Thymus (tissue), 11 donors: ENCODE measurements around the gene KMO. TPM values are rescaled to one million over a fixed set of nuclear protein-coding genes. Genes with fewer than 3 reads are reported as not detected.

Source experiments
- DNase-seq, 9 donors: peaks; one replicate each; pipeline ENCODE4 v3.0.0-alpha.2; 2013; ENCODE audit warnings: low spot score in 9 of 9, low read depth in 6 of 9, missing footprints in 1 of 9
- H3K27ac ChIP-seq, 2 donors: one replicate each; pipeline ENCODE4 v1.5.1; 2013; ENCODE audit warnings: control low read depth in 1 of 2, low read depth in 1 of 2, low read length in 1 of 2, mild to moderate bottlenecking in 1 of 2, moderate library complexity in 1 of 2
- H3K27me3 ChIP-seq, 2 donors: one replicate each; pipeline ENCODE4 v1.5.1; 2013; ENCODE audit warnings: low read length in 1 of 2; ENCODE audit not compliant: control insufficient read depth in 2 of 2, insufficient read depth in 1 of 2
- H3K36me3 ChIP-seq, 2 donors: one replicate each; pipeline ENCODE4 v1.5.1; 2013; ENCODE audit warnings: low read length in 1 of 2, mild to moderate bottlenecking in 1 of 2, moderate library complexity in 1 of 2; ENCODE audit not compliant: control insufficient read depth in 2 of 2, insufficient read depth in 2 of 2
- H3K4me1 ChIP-seq, 2 donors: one replicate each; pipeline ENCODE4 v1.5.1; 2013; ENCODE audit warnings: low read length in 2 of 2; ENCODE audit not compliant: control insufficient read depth in 2 of 2, insufficient read depth in 2 of 2
- H3K4me3 ChIP-seq, 2 donors: one replicate each; pipeline ENCODE4 v1.5.1; 2013; ENCODE audit warnings: low read length in 2 of 2, control low read depth in 1 of 2, mild to moderate bottlenecking in 1 of 2
- H3K9me3 ChIP-seq, 2 donors: one replicate each; pipeline ENCODE4 v1.5.1; 2013; ENCODE audit warnings: low read length in 1 of 2, mild to moderate bottlenecking in 1 of 2; ENCODE audit not compliant: control insufficient read depth in 2 of 2, insufficient read depth in 1 of 2
- WGBS: extraction: QIAGEN DNeasy Blood & Tissue Kit; methylation state at CpG from one replicate; pipeline ENCODE4 v1.1.7; 2013; 5-methylcytosine and 5-hydroxymethylcytosine counted together
- polyA plus RNA-seq: library from polyadenylated mRNA; stranded (reverse); fragments of 200-250 nt; gene quantifications from one replicate; pipeline ENCODE4 v1.2.3, GENCODE V29; 2013
- total RNA-seq: library from RNA; stranded (reverse); fragments of 120-200 nt; gene quantifications from one replicate; pipeline ENCODE4 v1.2.4, GENCODE V29; 2013
- donor health status: healthy.

The KMO gene
- total and polyA plus RNA-seq, 2 donors, result 0.94 to 3.0 TPM

DNA sequence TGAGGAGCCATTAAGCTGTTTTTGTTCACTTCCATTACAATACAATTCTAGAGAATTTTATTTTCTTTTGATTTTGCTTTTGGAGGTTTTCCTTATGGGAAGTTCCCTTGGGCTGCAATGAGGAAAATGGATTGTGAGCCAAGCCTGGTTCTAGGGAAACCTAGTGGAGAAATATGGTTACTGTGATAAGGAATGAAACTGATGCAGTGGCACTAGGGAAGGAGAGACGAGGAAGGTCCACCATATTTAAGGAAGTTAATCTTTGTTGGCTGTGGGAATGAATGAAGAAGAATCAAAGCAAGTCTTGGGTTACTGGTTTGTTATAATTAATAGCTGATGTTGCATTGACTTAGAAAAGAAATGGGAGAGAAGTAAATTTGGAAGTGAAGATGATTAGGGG is 79.6 kb downstream of the KMO start:
- Histone ChIP-seq H3K36me3 (no peaks in the 10 kb centered on the region), H3K4me1 (no peaks in the 10 kb centered on the region), H3K27me3 (no peaks in the 10 kb centered on the region), H3K4me3 (no peak overlapping the region), H3K9me3 (no peaks in the 10 kb centered on the region), H3K27ac (no peak overlapping the region)
- WGBS, result 98% methylated on average over 1 of the region's 1 CpG
- DNase-seq, result no peak

DNA sequence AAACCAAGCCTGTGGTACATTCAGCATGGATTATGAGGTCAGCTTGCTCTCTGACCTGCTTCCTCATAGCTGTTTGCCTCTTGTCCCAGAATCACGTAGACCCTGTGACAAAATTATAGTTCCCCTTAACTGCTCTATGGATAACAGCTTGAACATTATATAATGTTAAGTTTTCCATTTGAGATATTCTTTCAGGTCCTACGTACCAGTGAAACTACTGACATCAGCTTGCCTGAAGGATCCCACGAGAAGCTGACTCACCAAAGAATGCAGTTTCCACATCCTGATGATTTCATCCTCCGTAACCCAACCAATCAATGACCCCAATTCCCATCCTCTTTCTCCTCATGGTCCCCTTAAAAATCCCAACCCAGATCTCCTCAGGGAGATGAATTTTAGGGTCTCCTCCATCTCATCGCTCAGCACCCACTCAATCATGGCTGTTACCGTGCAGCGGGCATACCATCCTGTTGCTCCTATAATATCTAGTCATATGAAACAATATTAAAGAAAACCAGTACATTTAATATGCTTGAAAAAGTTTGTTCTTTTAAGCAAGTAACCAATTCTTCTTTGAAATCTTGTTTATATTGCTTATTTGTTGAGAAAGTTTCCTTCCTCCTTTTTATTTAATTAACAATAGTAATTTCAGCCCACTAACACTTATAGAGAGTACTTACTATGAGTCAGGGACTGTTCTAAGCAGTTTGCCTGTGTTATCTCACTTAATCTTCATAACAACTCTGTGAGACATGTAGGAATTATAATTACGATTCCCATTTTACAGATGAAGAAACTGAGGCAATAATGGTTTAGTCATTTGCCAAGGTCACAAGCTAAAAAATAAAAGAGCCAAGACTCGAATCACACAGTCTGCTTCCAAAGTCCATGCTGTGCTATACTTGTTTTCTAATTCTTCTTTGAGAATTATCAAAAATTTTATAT is 80.6 kb downstream of the KMO start:
- DNase-seq, result no peak
- Histone ChIP-seq H3K36me3 (no peaks in the 10 kb centered on the region), H3K4me1 (no peaks in the 10 kb centered on the region), H3K9me3 (no peaks in the 10 kb centered on the region), H3K4me3 (no peak overlapping the region), H3K27me3 (no peaks in the 10 kb centered on the region), H3K27ac (no peak overlapping the region)
- 96% methylated on average over 9 of the region's 9 CpGs for WGBS

DNA sequence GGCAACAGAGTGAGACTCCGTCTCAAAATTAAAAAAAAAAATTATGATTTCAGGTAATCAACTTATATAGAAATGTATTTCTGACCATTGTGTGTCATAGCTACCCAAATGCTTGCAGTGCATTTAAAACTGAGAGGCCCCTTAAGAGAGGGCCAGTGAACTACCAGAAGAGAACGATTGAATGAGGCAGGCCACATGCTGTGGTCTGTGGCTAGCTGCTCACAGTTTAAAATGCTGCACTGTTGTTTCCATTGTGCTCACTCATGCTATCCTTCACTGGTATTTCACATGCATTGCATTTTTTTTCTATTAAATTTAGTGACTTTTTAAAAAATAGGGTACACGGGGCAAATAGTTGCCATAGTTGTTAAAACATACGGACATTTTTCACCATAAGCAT is 82.0 kb downstream of the KMO start:
- 93% methylated on average over 4 of the region's 4 CpGs for WGBS
- no peaks in the 10 kb centered on the region for H3K4me1 ChIP-seq
- H3K27me3 ChIP-seq, result no peaks in the 10 kb centered on the region
- no peak overlapping the region for H3K4me3 ChIP-seq
- no peaks in the 10 kb centered on the region for H3K9me3 ChIP-seq
- DNase-seq, result no peak
- H3K36me3 ChIP-seq, result no peaks in the 10 kb centered on the region
- no peak overlapping the region for H3K27ac ChIP-seq

DNA sequence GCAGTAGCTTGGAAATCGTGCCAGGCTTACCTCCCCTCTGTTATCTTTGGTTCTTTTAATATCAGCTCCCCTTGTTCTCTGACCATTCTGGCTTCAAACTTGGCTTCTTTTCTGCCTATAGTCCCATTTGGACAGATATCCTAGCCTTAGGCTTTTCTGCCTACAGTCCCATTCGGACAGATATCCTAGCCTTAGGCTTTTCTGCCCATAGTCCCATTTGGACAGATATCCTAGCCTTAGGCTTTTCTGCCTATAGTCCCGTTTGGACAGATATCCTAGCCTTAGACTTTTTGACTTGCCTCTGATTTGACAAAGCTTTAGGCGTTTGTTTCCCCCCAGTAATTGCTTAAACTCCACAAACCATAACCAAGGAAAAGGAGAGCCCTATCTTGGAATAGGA is 82.4 kb downstream of the KMO start:
- Histone ChIP-seq H3K27ac (no peak overlapping the region), H3K4me1 (no peaks in the 10 kb centered on the region), H3K9me3 (no peaks in the 10 kb centered on the region), H3K4me3 (no peak overlapping the region), H3K36me3 (no peaks in the 10 kb centered on the region), H3K27me3 (no peaks in the 10 kb centered on the region)
- DNase-seq, result no peak
- WGBS, result 82% methylated on average over 4 of the region's 4 CpGs

DNA sequence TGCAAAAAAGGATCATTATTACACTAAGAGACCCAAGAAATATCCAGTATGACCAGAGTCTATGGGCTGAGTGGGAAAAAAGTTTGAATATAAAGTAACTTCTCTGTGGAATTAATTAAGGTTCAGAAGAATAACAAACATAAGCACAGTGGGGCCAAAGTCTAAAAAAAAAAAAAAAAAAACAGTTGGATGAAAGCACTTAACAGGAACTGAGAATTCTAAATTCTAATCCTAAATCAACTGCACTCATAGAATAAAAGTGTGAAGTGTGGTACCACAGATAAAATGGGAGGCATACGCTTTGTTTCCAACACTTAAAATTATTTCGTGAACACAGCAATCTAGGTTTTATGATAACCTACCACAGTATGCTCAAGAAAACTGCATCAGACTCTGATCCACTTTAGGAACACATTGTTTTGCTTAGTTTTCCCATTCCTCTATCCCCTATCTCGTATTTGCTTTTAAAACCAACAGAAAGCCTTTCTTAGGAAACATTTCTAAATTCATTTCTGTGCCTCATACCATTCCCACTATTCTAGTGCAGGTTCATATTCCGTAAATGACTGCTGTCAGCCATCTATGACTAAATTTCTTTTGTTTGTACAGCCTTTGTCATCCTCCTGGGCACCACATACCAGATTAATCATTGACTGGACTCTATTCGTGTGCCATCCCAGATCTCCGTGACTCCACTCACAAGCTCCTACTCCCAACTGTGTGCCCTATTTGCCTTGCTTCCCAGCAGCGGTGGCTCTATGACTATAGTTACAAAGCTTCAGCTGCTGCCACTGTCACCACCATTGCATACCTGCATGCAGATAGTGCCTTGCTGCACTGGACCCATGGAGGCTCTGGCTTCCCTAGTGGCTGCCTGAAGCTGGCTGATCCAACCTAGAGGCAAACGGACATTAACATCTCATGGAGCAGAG is 83.1 kb downstream of the KMO start:
- Histone ChIP-seq H3K27me3 (no peaks in the 10 kb centered on the region), H3K4me3 (no peak overlapping the region), H3K27ac (no peak overlapping the region), H3K4me1 (no peaks in the 10 kb centered on the region), H3K36me3 (no peaks in the 10 kb centered on the region), H3K9me3 (no peaks in the 10 kb centered on the region)
- DNase-seq, result no peak
- 98% methylated on average over 8 of the region's 8 CpGs for WGBS

DNA sequence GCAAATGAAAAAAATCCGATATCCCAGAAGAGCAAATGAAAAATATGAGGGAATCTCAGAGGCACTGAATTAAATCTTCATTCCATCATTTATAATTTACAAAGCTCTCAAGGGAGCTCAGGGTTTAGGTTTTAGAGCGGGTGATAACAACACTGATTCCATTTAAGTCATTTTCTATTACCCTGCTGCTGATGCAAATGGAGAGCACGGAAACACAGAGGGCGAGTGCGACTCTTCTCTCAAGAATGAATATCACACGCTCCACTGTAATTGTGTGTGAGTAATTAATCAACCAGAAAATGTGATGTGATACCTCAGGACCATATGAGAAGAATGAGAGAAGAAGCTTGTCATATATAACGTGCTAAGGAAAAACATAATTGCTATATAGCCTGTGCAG is 85.2 kb downstream of the KMO start:
- WGBS, result 97% methylated on average over 7 of the region's 7 CpGs

DNA sequence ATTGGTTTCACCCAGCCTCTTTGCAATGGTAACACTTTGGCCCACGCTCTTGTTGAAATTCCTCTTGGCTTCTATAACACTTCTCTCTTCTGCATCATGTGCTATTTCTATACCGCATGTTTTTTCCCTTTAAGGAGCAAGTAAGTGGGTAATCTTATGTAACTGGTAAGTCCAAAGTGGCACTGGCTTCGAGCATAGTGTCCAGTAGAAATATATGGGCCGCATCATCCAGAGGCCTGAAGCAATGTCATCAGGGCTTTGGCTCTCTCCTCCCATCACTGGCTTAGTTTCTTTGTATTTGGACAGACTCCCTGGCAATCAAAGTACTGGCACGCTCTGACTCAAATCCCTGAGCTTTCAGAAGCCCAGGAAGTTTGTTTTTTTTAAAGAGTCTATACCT is 90.5 kb downstream of the KMO start:
- WGBS, result over 99% methylated on average over 5 of the region's 5 CpGs
- no peak for DNase-seq
- Histone ChIP-seq H3K4me3 (no peak overlapping the region), H3K27me3 (no peaks in the 10 kb centered on the region), H3K36me3 (no peaks in the 10 kb centered on the region), H3K27ac (no peak overlapping the region), H3K4me1 (peaks cover 0 to 2% of the 10 kb centered on the region in 2 donors), H3K9me3 (no peaks in the 10 kb centered on the region)

More for the DNA sequence above, 85.2 kb downstream of the KMO start:
- Histone ChIP-seq H3K27me3 (no peaks in the 10 kb centered on the region), H3K27ac (no peak overlapping the region), H3K36me3 (no peaks in the 10 kb centered on the region), H3K4me3 (no peak overlapping the region), H3K9me3 (no peaks in the 10 kb centered on the region), H3K4me1 (no peaks in the 10 kb centered on the region)
- DNase-seq, result no peak

DNA sequence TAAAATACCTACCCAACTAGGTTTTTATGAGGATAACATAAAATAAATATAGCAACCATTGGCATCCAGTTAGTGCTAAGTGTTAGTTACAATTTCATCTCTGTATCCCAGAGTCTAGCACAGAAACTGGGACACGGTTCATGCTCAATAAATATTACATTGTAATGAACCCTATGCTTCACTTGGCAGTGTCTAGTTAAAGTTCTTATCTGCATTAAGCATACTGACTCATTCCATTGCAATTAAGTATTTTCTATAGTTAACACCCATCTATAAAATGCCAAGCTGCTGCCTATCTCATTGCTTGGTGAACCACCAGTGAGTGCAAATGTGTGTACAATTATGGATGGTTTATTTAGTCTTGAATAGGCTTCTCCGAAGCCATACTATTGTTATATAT is 92.8 kb downstream of the KMO start:
- H3K27me3 ChIP-seq, result no peaks in the 10 kb centered on the region
- no peaks in the 10 kb centered on the region for H3K36me3 ChIP-seq
- no peak overlapping the region for H3K4me3 ChIP-seq
- WGBS, result 97% methylated on average over 2 of the region's 2 CpGs
- no peaks in the 10 kb centered on the region for H3K9me3 ChIP-seq
- no peak for DNase-seq
- peaks cover 3 to 9% of the 10 kb centered on the region in 2 donors for H3K4me1 ChIP-seq
- no peak overlapping the region for H3K27ac ChIP-seq
